Central memory CD4-positive, alpha-beta T cell (primary cell): ENCODE measurements around the gene TYW1.
"Not testable (repeated sequence)": the region's sequence is repeated elsewhere in the genome, so short reads cannot be mapped to it uniquely, and the experiment has no call there.

Experiments
- DNase-seq: peaks from one replicate; pipeline ENCODE4 v3.0.0; 2022
- total RNA-seq, 3 experiments: gene quantifications; one replicate each; lab custom pipeline; 2026; lab: John Stamatoyannopoulos, UW

Gene TYW1
- total RNA-seq: 34.9 to 54.7 (median 54.2) reads per million in 3 experiments

DNA sequence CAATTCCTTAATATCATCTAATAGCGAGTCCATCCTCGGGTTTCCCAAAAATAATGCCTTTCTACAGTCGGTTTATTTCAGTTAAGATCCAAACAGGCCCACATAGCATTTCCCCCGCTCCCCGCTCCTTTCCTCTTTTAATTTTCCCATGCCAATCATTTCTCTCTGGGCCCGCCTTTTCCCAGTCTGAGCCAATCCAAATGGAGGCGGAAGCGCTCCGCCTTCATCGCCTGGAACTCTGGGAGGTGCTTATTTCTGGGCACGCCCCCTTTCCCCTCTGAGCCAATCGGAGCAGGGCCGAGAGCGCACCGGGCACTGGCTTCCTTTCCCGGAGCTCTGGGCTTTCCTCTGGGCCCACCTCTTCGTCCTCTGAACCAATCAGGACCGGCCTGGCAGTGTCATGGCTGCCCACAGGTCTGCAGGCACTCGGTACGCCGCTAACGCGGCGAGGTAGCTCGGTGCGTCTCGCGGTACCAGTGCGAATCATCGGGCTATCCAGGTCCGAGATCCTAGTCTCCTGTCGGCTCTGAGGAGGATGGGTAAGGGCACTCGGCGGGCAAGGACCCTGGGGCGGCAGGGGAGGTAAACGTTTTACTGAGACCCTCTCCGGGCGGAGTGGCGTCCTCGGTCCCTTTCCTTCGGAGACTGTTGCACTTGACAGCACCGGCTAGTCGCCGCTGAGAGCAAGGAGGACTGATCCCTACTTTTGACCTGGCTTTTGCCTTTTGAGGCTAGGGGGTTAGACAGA lies at the start of gene TYW1:
Gene TYW1 (plus strand): TSS at position 390 of the 748 bp plus-strand sequence. CDS start 146 bp downstream, at position 536.
- peak; percentile 99 for DNase-seq

DNA sequence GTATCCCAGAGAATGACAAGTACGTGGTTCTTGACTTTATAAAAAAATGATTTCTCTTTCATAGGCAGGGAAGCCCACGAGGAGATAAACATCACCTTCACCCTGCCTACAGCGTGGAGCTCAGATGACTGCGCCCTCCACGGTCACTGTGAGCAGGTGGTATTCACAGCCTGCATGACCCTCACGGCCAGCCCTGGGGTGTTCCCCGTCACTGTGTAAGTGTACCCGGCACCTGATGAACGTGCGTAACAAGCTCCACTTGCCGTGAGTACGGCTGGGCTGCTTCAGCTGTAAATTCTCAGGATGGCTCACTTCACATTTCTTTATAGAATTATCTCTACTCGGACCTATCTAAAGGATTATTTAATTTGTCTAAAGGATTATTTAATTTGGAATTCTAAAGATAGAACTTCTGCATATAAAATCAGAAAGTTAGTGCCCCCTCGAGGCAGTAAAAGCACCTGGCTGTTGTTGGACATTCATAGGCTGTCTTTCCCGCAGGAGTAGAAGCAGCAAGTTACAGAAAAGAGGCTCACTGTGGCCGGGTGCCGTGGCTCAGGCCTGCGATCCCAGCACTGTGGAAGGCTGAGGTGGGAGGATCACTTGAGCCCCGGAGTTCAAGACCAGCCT lies 48.0 kb upstream of the TYW1 start:
- no peak for DNase-seq

GRCh38 chr7:66950311-66950710 lies 46.3 kb upstream of the TYW1 start:
- no peak for DNase-seq

DNA sequence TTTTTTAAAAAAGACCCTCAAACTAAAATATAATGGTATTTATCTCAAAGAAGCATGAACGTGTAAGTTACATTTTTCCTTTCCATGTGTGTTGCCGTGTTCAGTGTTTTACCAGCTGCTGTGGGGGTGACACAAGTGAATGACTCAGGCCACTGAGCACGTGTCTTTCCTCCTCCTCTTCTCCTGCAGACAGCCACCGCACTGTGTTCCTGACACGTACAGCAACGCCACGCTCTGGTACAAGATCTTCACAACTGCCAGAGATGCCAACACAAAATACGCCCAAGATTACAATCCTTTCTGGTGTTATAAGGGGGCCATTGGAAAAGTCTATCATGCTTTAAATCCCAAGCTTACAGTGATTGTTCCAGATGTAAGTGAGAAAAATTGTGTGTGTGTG lies 45.9 kb upstream of the TYW1 start:
- no peak for DNase-seq

GRCh38 chr7:66952343-66953043 lies 44.1 kb upstream of the TYW1 start:
- DNase-seq: no peak

- DNase-seq: no peak
Measured at GRCh38 chr7:66953044-66953427, 43.6 kb upstream of the TYW1 start.

DNA sequence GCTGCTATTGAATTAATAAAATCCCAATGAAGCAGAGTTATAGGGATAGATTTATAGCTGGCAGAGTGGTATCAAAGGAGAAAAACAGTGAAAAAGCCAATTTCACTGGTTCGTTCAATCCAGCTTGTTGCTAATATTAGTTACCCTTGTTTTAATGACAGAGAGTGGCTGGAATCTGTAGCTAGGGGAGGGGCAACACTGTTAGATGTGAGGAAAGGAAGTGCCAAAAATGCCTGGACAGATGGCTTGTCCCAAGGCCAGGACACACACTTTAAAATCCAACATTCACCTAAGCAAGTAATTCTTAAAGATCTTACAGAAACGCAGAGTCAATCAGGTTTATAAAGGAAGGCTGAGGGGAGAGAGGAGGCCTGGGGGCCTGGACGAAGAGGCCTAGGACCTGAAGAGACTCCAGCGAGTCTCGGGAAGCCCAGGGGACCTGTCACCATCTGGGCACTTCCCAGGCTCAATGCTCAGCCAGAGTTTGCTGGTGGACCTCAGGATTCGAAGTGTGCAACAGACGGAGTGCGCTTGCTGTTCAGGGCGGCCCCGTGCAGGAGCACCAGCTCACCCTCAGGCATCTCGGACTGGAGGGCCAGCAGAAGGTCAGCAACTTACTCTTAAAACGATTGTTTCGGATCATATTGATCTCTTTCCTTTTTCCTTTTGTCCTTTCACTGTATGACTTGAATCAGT lies 38.9 kb upstream of the TYW1 start:
- DNase-seq: no peak

DNA sequence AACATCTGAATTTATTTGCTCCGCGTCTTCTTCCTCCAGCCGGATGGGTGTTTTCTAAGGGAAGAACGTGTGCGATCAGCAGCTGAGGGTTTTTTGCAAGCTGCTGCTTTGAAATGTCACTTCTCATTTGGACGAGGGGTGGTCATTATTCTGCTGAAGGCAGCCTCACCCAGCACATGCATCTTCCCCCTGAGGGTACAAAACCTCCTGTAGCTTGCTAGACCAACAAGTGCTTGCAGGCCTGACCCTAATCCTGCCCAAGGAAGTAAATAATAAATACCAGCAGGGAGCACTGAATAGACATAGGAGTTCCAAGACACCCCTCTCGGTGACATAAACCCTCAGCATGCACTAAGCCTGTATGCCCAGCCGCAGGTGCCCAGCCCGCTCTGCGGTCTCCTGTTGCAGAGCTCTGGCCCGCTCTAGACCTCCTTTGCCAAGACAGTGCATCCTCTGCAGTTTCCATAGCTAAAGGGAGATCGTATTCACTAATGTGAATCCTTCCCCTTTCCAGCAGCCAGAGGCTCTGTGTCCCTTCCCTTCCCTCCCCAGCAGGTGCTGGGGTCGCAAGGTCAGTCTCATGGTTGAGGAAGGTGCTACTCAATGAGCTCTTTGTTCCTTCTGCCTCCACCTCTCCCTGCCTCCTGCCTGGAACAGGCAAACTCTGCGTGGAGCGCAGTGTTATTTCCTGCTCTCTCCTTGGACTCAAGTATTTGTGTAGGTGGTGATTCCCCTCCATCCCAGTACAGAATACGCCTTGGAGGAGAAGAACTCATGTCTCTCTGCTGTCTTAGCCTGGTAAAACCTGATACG lies 37.9 kb upstream of the TYW1 start:
- no peak for DNase-seq

DNA sequence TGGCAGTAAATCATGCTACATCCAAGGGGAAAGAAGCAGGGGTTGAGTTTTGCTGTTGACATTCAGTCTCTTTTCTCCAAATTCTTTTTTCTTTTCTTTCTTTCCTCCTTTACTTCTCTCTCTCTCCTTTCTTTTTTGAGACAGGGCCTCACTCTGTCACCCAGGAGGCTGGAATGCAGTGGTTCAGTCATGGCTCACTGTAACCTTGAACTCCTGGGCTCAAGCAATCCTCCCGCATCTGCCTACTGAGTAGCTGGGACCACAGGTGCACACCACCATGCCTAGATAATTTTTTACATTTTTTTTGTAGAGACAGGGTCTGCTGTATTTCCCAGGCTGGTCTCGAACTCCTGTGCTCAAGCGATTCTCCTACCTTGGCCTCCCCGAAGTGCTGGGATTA lies 36.4 kb upstream of the TYW1 start:
- no peak for DNase-seq

GRCh38 chr7:66961096-66961495 lies 35.5 kb upstream of the TYW1 start:
- no peak for DNase-seq

- DNase-seq: no peak
Measured at GRCh38 chr7:66964411-66964810, 32.2 kb upstream of the TYW1 start.

- no peak for DNase-seq
Measured at GRCh38 chr7:66967029-66967428, 29.6 kb upstream of the TYW1 start.

DNA sequence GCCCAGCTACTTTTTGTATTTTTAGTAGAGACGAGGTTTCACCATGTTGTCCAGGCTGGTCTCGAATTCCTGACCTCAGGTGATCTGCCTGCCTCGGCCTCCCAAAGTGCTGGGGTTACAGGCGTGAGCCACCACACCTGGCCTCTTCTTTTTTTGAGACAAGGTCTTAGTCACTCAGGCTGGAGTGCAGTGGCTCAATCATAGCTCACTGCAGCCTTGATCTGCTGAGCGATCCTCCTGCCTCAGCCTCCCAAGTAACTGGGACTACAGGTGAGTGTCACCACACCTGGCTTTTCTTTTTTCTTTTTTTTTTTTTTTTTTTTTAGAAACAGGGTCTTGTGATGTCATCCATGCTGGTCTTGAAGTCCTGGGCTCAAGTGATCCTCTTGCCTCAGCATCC lies 27.6 kb upstream of the TYW1 start:
- not testable (repeated sequence) for DNase-seq

DNA sequence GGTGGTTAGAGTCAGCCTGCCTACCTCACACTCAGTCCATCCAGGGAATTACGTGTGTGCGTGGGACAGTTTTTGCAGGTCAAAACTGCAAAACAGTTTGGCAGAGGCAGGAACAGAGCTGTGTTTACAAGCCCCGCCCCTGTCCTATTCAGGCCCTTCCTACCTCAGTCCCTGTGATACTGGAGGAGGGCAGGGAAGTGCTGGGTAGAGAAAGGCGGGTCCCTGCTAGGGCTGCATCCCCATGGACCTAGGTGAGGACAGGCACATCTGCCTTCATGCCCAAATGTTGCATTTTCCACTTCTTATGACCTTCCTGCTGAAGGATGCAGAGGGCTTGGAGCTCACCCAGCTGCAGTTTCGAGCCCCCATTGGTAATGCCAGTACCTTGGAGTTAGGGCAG lies 26.3 kb upstream of the TYW1 start:
- no peak for DNase-seq

DNA sequence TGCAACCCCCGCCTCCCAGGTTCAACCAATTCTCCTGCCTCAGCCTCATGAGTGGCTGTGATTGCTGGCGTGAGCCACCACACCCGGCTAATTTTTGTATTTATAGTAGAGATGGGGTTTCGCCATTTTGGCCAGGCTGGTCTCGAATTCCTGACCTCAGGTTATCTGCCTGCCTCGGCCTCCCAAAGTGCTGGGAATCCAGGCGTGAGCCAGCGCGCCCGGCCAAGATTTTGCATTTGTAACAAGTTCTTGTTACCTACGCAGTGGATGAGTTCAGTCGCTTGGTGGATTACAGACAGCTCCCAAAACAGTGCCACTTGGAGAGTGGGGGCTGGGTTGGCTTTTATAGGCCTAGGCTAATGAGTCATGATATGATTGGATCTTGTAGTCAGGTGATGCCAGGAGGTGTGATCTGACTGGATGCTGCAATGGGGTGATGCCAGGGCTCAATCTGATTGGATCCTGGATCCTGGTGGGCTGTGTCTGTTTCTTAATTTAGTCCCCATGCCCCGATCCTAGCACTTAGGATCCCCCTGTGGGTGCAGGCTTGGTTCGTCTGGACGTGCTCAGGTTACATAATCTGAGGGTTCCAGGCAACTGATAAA lies 21.5 kb upstream of the TYW1 start:
- no peak for DNase-seq

DNA sequence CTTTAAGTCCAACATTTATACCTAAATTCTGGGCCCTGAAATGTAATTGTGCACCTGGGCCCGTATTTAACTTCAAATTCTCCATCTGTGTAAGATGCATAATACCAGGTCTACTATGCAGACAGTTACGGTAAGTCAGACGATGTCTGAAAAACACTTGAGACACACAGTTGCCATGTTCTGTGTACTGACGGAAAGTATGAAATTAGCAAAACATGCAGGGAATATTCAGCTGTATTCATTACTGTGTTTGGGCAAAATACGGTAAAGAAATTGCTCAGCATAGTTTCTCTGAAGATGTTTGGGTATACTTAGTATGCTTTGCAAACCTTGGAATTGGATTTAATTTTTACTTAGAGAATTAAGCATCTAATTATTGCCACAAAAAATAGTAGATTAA lies 18.3 kb upstream of the TYW1 start:
- DNase-seq: not testable (repeated sequence)

DNA sequence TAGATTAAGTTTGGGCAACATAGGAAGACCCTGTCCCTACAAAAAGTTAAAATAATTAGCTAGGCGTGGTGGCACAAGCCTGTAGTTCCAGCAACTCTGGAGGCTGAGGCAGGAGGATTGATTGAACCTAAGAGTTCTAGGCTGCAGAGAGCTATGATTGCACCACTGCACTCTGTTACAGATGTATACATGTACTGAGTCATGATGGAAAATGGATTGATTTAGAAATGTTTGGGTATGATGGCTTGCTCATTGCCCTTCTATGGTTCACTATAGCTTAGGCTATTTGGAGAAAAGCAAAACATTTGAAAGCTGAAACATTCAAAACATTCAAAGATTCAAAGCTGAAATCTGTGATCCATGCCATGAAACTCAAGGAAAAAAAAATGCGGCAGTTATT lies 17.6 kb upstream of the TYW1 start:
- not testable (repeated sequence) for DNase-seq

DNA sequence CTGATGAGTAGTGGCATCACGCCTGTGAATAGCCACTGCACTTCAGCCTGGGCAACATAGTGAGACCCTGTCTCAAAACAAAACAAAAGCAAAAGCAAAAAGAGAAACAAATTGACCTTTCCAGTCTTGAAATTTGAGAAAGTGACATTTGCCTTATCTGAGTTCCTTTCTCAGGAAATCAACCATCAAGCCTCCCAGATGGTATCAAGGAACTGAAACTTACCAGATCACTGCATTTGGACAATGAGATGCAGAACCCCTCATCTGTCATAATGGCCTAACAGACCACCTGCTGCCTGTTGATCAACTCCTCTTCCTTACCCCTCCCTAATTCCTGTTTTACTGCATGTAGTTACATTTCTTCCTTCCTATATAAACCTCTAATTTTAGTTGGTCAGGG lies 16.3 kb upstream of the TYW1 start:
- DNase-seq: not testable (repeated sequence)

DNA sequence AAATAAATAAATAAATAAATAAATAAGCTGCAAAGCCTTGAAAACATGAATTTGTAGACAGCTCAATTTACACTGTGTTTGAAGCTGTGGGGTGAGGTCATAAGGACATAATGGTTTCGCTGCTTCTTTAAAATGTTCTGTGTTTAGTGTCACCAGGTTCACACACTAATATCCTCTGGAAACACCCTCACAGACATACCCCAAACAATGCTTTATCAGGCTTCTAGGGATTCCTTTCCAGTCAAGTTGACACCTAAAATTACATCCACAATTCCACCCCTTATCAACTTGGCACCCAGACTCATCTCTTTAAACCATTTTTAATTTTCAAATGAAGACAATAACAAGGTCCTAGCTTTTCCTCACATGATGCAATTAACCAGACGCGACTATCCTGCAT lies 7.1 kb upstream of the TYW1 start:
- DNase-seq: not testable (repeated sequence)

- not testable (repeated sequence) for DNase-seq
Measured at GRCh38 chr7:66994051-66994450, 2.6 kb upstream of the TYW1 start.

DNA sequence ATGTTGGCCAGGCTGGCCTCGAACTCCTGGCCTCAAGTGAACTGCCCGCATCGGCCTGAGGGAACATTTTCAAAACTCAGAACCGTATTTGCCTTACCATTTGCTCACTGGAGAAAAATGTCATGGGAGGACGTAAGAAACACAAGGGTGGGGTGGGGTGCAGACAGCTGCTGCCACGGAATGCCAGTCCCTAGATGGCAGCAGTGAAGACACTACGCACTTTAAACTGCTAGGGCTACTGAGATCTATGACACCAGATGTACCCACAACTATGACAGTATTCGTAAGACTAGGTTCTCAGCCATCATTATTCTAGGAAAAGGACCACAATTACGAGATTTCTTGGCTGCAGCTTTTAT lies 2.0 kb upstream of the TYW1 start:
- DNase-seq: peak; percentile 74
